Stimulated activated naive CD8-positive, alpha-beta T cell treated with anti-CD3 and anti-CD28 coated beads, Interleukin-15, amount 100 ng/mL, for 72 hours (primary cell): ENCODE data around the gene COL5A1.
"Not testable (repeated sequence)": the region's sequence is repeated elsewhere in the genome, so short reads cannot be mapped to it uniquely, and the experiment has no call there.

Experiments used
- ATAC-seq: fragments of 150-1000 bp; cut with Tn5 transposase; 2 replicates; pipeline ENCODE4 v1.10.0; 2021; ENCODE audit warnings: mild to moderate bottlenecking, moderate library complexity
- DNase-seq, 2 donors: peaks; one replicate each; pipeline ENCODE4 v3.0.0; 2021 to 2022
- H3K27ac Mint-ChIP-seq, 2 donors: one replicate each; pipeline ENCODE4 v1.8.0; 2022; ENCODE audit warnings: mild to moderate bottlenecking in 2 of 2, mixed read lengths in 2 of 2, moderate library complexity in 2 of 2
- H3K27me3 Mint-ChIP-seq: one replicate; pipeline ENCODE4 v1.8.0; 2022; ENCODE audit warnings: mixed read lengths
- H3K4me1 Mint-ChIP-seq: one replicate; pipeline ENCODE4 v1.8.0; 2022; ENCODE audit warnings: mild to moderate bottlenecking, mixed read lengths
- H3K4me3 Mint-ChIP-seq, 2 donors: one replicate each; pipeline ENCODE4 v1.8.0; 2022; ENCODE audit warnings: mild to moderate bottlenecking in 2 of 2, mixed read lengths in 2 of 2, moderate library complexity in 1 of 2
- H3K9me3 Mint-ChIP-seq, 2 donors: one replicate each; pipeline ENCODE4 v1.8.0; 2022; ENCODE audit warnings: mixed read lengths in 2 of 2

Gene COL5A1

DNA sequence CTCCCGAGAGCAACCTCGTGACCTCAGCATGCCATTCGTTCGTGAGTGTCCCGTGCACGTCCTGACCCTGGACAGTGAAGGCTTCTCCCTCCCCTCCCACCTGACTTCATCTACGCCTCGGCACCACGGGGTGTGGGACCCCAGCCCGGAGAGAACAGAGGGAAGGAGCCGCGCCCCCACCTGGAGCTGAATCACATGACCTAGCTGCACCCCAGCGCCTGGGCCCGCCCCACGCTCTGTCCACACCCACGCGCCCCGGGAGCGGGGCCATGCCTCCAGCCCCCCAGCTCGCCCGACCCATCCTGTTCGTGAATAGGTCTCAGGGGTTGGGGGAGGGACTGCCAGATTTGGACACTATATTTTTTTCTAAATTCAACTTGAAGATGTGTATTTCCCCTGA, 200.7 kb downstream of the COL5A1 start:
- Mint-ChIP-seq H3K27ac (no peak overlapping the region), H3K9me3 (no peaks in the 10 kb centered on the region), H3K4me3 (no peak overlapping the region), H3K27me3 (no peaks in the 10 kb centered on the region), H3K4me1 (no peaks in the 10 kb centered on the region)
- peak; percentile 48 for ATAC-seq
- no peak for DNase-seq

DNA sequence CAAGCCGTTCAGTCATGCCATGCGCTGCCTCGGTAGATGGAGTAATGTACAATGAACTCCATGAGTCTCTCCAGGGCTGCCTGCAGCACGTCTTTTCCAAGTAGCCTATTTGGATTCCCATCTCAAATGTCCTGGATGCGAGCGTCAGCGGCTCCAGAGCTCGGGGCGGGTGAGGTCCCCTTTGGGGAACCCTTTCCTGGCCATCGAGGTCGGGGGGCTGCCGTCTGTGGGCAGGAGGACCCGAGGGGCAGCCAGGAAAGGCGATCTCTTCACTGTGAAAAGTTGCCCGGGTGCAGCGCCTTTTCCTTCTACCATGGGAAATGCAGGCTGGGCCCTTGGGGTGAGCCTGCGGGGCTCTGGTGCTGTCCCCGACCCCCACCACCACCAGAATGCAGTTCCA, 202.1 kb downstream of the COL5A1 start:
- no peaks in the 10 kb centered on the region for H3K27me3 Mint-ChIP-seq
- ATAC-seq, result no peak
- no peak overlapping the region for H3K4me3 Mint-ChIP-seq
- H3K9me3 Mint-ChIP-seq, result no peaks in the 10 kb centered on the region
- no peak overlapping the region for H3K27ac Mint-ChIP-seq
- H3K4me1 Mint-ChIP-seq, result no peaks in the 10 kb centered on the region
- no peak for DNase-seq

DNA sequence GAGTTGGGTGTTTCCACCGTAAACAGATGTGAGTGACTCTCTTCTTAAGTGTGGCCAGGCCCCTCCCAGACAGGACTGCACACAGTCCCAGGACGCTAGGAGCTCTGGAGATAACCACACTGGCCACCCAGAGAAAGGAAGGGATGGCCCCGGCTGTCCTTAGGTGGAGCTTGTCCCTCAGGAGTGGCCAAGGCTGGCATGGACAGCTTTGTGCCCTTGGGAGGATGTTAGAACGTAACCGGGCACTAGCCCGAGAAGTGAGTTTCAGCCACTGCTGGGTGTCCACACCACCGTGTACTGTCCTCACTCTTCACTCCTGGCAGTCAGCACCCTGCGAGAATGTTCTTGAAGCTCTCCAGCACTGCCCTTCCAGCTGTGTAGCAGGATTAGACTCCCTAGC, 203.2 kb downstream of the COL5A1 start:
- no peaks in the 10 kb centered on the region for H3K27me3 Mint-ChIP-seq
- no peaks in the 10 kb centered on the region for H3K4me1 Mint-ChIP-seq
- no peak overlapping the region for H3K4me3 Mint-ChIP-seq
- ATAC-seq (no peak), DNase-seq (no peak)
- H3K9me3 Mint-ChIP-seq, result no peaks in the 10 kb centered on the region
- H3K27ac Mint-ChIP-seq, result no peak overlapping the region

DNA sequence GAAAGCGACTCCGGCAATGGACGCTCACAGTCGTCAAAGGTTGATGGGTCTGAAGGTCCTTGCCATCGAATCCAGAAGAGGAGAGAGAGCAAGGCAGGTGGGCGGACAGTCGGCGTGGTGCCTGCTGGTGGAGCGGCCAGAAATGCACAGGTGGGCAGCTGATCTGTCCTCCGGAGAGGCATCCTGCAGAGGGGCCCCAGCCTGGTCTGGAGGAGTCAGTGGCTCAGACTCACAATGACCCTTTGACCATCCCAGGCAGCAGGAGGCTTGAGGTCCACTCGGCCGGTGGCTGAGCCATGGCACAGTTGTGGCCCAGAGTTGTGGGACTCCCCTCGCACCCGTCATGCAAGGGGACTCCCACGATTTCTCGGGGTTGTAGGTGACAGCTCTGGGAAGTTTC, 204.6 kb downstream of the COL5A1 start:
- H3K9me3 Mint-ChIP-seq, result no peaks in the 10 kb centered on the region
- no peak for DNase-seq

DNA sequence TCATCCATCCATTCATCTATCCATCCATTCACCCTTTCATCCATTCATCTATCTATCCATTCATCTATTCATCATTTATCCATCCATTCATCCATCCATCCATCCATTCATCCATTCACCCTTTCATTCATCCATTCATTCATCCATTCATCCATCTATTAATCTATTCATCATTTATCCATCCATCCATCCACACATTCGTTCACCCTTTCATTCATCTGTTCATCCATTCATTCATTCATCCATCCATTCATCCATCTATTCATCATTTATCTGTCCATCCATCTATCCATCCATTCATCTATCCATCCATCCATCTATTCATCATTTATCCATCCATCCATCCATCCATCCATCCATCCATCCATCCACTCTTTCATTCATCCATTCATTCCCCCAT, 205.1 kb downstream of the COL5A1 start:
- ATAC-seq (no peak), DNase-seq (no peak)
- H3K4me1 Mint-ChIP-seq, result no peaks in the 10 kb centered on the region
- H3K27ac Mint-ChIP-seq, result no peak overlapping the region
- no peak overlapping the region for H3K4me3 Mint-ChIP-seq
- no peaks in the 10 kb centered on the region for H3K27me3 Mint-ChIP-seq
- H3K9me3 Mint-ChIP-seq, result no peaks in the 10 kb centered on the region

More for the DNA sequence above, 204.6 kb downstream of the COL5A1 start:
- Mint-ChIP-seq H3K27me3 (no peaks in the 10 kb centered on the region), H3K27ac (no peak overlapping the region), H3K4me3 (no peak overlapping the region), H3K4me1 (no peaks in the 10 kb centered on the region)
- ATAC-seq, result no peak

DNA sequence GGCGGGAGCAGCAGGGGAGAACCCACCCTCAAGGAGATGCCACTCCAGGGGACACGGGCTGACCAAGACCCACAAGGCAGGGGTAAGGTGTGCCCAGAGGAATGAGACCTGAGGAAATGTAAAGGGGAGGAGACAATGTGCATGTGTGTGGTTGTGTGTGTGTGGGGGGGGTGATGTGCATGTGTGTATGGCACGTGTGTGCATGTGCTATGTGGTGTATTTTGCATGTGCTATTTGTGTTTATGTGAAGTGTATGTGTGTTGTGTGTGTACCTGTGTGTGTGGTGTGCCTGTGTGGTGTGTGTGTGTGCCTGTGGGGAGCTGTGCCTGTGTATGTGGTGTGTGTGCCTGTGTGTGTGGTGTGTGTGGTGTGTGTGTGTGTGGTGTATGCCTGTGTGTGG, 205.5 kb downstream of the COL5A1 start:
- Mint-ChIP-seq H3K4me3 (no peak overlapping the region), H3K27ac (no peak overlapping the region), H3K4me1 (no peaks in the 10 kb centered on the region), H3K9me3 (no peaks in the 10 kb centered on the region), H3K27me3 (no peaks in the 10 kb centered on the region)
- DNase-seq (no peak), ATAC-seq (no peak)

DNA sequence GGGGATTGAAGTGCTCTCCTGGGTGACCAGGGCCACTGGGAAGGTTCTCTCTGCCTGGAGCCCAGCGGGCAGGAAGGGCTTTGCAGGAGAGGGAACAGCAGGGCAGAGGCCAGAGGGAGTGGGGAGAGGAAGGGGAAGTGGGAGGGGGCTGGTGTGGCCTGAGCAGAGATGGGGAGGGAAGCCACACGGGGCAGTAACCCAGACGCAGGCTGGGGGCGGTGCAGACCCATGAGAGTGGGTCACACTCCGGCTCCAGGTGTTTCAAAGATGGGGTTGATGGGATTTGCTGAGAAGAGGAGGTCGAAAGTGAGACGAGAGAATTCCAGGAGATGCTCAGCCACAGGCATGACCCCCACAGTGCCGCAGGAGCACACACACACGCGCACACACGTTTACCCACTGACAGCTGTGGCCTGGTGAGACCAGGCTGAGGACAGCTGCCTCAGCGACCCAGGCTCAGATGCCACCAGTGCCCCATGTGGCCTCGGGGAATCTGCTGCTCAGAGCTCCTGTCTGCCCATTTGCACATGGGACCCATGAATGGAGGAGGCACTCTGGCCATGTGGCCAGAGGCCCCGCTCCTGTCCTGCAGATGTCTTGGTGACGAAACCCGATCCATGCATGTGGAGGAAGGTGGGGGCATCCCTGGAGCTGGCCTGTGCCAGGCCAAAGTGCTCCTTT, 206.3 kb downstream of the COL5A1 start:
- Mint-ChIP-seq H3K27ac (no peak overlapping the region), H3K27me3 (no peaks in the 10 kb centered on the region), H3K4me1 (no peaks in the 10 kb centered on the region), H3K9me3 (no peaks in the 10 kb centered on the region), H3K4me3 (no peak overlapping the region)
- ATAC-seq (no peak), DNase-seq (no peak)

DNA sequence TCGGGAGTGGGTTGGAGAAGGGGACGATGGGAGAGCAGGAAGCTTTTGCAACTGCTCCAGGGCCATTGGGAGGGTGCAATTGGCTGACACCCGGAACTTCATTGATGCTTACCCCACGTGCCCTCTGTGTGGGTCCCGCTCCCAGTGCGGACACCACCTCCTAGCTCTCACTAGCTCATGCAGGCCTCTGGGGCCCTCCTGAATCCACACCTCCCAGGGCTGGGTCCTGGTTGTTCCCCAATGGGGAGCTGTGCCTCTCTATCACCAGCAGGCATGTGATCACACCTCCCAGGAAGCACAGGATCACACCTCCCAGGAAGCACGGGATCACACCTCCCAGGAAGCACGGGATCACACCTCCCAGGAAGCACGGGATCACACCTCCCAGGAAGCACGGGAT, 206.9 kb downstream of the COL5A1 start:
- no peaks in the 10 kb centered on the region for H3K27me3 Mint-ChIP-seq
- no peaks in the 10 kb centered on the region for H3K4me1 Mint-ChIP-seq
- no peak for ATAC-seq
- DNase-seq, result no peak
- no peaks in the 10 kb centered on the region for H3K9me3 Mint-ChIP-seq
- no peak overlapping the region for H3K4me3 Mint-ChIP-seq
- H3K27ac Mint-ChIP-seq, result no peak overlapping the region

DNA sequence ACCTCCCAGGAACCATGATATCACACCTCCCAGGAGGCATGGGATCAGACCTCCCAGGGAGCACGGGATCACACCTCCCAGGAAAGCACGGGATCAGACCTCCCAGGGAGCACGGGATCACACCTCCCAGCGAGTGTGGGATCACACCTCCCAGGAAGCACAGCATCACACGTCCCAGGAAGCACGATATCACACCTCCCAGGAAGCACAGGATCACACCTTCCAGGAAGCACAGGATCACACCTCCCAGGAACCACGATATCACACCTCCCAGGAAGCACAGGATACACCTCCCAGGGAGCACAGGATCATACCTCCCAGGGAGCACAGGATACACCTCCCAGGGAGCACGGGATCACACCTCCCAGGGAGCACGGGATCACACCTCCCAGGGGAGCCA, 209.0 kb downstream of the COL5A1 start:
- H3K4me3 Mint-ChIP-seq, result no peak overlapping the region

DNA sequence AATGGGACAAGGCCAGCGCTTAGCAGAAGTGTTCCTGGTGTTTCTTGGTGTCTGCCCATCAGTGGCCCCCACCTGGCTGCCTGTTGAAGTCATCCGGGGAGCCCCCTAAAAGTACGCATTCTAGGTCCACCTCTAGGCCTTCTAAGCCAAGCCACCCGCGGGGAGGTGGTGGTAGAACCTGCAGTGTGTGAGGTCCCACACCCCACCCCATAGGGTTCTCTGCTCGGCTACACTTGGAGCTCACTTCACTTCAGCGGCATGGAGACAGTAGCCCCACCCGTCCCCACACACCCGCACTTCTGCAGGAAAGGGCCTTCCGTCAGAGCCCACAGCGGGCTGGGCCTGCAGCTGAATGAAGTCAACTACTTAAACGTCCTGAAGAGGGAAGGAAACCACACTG, 209.4 kb downstream of the COL5A1 start:
- Mint-ChIP-seq H3K27me3 (peaks cover 7% of the 10 kb centered on the region), H3K27ac (no peak overlapping the region), H3K9me3 (no peaks in the 10 kb centered on the region), H3K4me1 (no peaks in the 10 kb centered on the region), H3K4me3 (no peak overlapping the region)
- DNase-seq (no peak), ATAC-seq (no peak)

More for the DNA sequence above, 209.0 kb downstream of the COL5A1 start:
- H3K4me1 Mint-ChIP-seq, result no peaks in the 10 kb centered on the region
- peaks cover 7% of the 10 kb centered on the region for H3K27me3 Mint-ChIP-seq
- H3K9me3 Mint-ChIP-seq, result no peaks in the 10 kb centered on the region
- ATAC-seq (no peak), DNase-seq (no peak)
- H3K27ac Mint-ChIP-seq, result no peak overlapping the region

DNA sequence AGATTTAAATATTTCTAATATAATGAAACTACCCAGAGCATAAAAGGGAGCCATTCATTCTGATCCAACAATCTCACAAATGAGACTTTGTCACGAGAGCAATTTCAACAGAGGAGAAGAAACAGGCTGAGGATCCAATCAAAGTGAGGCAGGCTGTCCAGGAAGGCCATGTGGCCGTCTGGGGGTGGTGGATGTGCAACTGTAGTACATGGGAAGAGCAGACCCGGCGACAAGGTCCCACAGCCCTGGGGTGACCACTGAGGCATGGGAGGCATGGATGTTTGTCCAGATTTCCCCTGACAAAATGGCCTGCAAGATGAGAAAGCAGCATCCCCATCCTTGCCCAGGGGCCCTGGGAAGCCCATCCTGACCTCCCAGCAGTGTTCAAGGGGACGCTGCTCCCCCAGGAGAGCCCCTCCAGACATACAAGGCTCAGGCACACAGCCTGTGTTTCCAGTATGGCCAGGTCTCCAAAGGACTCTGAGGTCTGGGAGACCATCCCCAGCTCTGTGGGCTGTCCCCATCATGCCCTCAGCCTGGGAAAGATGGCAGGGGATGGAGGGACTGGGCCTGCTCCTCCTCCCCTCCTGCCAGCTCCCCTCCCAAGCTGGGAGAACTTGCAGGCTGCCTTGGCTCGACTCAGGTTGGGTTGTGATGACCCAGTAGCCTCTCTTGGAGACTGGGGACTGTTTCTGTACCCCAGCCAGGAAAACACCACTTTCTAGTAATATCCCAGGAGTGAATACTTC, 211.5 kb downstream of the COL5A1 start:
- Mint-ChIP-seq H3K4me3 (no peak overlapping the region), H3K9me3 (peaks cover 0 to 8% of the 10 kb centered on the region in 2 donors), H3K4me1 (peaks cover 1% of the 10 kb centered on the region), H3K27me3 (peaks cover 17% of the 10 kb centered on the region), H3K27ac (no peak overlapping the region)
- no peak for ATAC-seq
- no peak for DNase-seq

DNA sequence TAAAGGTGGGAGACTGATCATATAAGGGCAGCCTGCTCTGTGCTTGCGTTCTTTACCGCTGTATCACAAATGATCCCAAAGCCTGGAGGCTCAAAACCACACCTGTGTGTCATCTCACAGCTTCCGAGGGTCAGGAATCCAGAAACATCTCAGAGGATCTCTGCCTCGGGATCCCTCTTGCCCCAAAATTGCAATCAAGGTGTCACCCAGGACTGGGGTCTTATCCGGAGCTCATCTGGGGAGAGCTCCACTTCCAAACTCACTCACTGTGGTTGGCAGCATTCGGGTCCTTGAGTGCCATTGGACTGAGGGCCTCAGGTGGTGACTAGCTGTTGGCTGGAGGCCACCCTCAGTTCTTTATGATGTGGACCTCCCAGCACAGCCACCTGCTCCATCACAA, 212.3 kb downstream of the COL5A1 start:
- H3K9me3 Mint-ChIP-seq, result peaks cover 0 to 8% of the 10 kb centered on the region in 2 donors
- ATAC-seq (no peak), DNase-seq (no peak)
- H3K27me3 Mint-ChIP-seq, result peaks cover 17% of the 10 kb centered on the region
- H3K4me3 Mint-ChIP-seq, result no peak overlapping the region
- peaks cover 9% of the 10 kb centered on the region for H3K4me1 Mint-ChIP-seq
- H3K27ac Mint-ChIP-seq, result no peak overlapping the region

DNA sequence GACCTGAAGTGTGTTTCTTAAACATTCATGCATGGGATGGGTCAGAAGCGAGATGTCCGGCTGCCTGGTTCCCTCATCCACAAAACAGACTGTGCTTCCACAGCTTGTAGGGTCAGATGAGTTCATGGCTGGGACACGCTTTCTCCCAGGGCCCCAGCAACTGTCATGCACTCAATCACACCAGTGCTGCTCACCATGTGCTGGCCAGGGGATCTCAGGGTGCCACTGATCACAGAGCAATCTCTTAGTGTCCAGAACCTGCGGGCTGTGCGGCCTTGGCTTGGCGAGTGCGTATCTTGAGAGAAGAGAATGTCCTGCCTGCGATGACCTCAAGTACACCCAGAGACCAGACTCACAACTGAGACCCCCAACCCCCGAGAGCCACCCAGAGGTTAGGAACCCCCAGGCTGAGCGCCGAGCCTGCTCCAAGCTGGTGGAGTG, 213.0 kb downstream of the COL5A1 start:
- Mint-ChIP-seq H3K27ac (no peak overlapping the region), H3K9me3 (peaks cover 0 to 8% of the 10 kb centered on the region in 2 donors), H3K4me3 (no peak overlapping the region), H3K4me1 (peaks cover 9% of the 10 kb centered on the region), H3K27me3 (peaks cover 17% of the 10 kb centered on the region)
- ATAC-seq (no peak), DNase-seq (no peak)

DNA sequence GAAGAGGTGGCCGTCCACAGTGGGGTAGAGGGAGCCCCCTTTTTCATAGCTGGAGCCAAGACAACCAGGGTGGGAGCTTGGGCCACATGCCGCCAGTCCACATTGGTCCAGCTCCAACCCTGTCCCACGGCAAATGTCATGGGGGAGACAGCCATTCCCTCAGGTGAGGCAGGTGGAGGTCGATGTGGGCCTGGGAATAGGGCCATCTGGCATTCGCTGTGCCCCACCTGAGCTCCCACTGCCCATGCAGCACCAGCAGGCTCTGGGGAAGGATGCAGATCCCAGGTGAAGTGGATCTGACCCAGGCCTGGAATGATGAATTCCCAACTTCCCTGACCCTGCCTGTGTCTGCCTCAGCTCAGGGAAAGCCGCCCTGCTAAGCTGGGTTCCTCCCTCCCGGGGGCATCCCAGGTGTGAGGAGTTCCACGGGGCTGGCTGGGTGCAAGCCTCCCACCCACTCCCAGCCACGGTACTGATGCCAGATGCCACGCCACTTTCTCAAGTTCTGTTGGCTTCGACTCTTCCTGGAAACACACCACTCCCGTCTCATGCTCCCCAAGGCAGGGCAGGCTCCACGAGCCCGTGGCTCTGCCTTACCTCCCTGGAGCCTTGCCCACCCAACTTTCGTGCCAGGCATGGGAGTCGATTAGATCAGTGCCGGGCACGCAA, 213.8 kb downstream of the COL5A1 start:
- peaks cover 17% of the 10 kb centered on the region for H3K27me3 Mint-ChIP-seq
- peaks cover 9% of the 10 kb centered on the region for H3K4me1 Mint-ChIP-seq
- ATAC-seq (no peak), DNase-seq (no peak)
- peak overlapping the region; percentile 31 to 36 for H3K27ac Mint-ChIP-seq
- no peak overlapping the region for H3K4me3 Mint-ChIP-seq
- H3K9me3 Mint-ChIP-seq, result peaks cover 0 to 8% of the 10 kb centered on the region in 2 donors

DNA sequence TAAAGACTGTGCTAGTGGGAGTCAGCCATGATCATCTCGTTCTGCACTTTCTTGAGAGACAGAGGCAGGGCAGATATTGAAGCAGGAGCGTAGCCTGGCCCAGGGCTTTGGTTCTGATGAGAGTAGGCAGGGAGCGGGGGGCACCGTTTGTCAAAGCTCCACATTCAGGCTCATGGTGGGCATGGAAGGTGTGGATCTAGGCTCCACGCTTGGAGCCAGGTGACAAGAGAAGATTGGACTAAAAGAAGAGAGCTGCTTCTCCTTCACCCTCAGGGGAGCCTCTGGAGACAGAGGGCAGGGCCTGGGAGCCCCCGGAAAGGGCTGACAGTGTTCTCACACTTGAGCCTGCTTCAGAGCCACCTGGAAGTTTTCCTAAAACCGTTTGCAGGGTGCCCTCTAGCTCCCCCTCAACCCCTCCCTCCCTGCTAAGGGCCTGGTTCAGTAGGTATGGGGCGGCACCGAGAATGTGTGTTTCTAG, 214.3 kb downstream of the COL5A1 start:
- peaks cover 9% of the 10 kb centered on the region for H3K4me1 Mint-ChIP-seq
- no peak for ATAC-seq
- H3K27me3 Mint-ChIP-seq, result peaks cover 17% of the 10 kb centered on the region
- no peak overlapping the region for H3K4me3 Mint-ChIP-seq
- peak overlapping the region; percentile 31 to 36 for H3K27ac Mint-ChIP-seq
- no peak for DNase-seq
- H3K9me3 Mint-ChIP-seq, result peaks cover 0 to 8% of the 10 kb centered on the region in 2 donors

DNA sequence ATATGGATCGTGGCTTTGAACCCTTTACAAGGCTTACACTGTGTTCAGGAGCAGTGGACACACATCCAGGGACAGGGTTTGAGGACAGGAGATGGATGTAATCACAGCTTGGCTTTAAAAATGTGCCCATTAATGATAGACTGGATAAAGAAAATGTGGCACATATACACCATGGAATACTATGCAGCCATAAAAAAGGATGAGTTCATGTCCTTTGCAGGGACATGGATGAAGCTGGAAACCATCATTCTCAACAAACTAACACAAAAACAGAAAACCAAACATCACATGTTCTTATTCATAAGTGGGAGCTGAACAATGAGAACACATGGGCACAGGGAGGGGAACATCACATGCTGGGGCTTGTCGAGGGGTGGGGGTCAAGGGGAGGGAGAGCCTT, 215.8 kb downstream of the COL5A1 start:
- not testable (repeated sequence) for H3K27ac Mint-ChIP-seq, ATAC-seq, H3K4me3 Mint-ChIP-seq, H3K4me1 Mint-ChIP-seq, H3K9me3 Mint-ChIP-seq, DNase-seq
- H3K27me3 Mint-ChIP-seq, result peaks cover 17% of the 10 kb centered on the region
